GM21619 (cell line): Measurements from ENCODE around the gene SIPA1L3.
"Not testable (repeated sequence)": the region's sequence is repeated elsewhere in the genome, so short reads cannot be mapped to it uniquely, and the experiment has no call there.

Experiments used
- ATAC-seq: cut with Tn5 transposase; IDR thresholded peaks from one replicate; pipeline ENCODE4 v1.9.1; 2021; ENCODE audit not compliant: unreplicated experiment

SIPA1L3 gene

DNA sequence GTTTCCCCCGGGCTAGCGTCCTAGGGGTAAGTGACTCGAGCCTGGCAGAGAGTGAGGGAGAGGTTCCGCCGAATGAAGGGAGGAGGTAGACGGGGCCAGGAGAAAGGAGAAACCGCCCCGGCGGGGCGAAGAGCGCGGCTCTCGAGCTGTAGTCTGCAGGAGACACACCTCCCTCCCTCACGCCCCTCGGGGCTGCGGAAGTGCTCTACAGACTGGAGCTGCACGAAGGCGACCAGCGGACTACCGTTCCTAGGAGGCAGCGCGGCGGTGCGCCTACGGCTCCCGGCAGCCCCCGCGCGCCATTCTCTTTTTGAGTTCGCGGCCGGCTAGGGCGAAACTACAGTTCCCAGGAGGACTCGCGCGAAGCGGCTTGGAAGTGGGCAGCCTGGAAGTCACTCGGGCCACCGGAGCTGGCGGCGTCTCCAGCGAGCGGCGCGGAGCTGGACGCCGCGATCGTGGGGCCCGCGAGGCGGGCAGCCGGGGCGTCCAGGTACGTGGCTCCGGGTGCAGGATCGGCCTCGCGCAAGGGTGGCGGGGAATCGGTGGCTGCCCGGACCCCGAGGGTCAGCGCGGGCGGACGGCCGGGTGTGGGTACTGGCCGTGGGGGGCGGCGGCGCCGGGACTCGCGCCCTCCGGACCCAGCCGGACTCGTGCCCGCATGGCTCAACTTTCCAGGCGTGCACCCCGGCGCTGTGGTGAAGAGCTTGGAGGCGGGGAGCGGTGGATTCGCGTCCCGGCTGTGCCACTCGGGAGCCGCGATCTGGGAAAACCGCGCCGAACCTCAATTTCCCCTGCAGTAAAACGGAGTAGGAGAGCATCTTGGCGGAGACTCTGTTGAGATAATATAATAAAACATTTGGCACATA is at the start of gene SIPA1L3:
TSS of gene SIPA1L3 (plus strand) at position 340 of the 866 bp plus-strand sequence. CDS start 174,358 bp downstream, outside the sequence.
- ATAC-seq, result peak; percentile 76

DNA sequence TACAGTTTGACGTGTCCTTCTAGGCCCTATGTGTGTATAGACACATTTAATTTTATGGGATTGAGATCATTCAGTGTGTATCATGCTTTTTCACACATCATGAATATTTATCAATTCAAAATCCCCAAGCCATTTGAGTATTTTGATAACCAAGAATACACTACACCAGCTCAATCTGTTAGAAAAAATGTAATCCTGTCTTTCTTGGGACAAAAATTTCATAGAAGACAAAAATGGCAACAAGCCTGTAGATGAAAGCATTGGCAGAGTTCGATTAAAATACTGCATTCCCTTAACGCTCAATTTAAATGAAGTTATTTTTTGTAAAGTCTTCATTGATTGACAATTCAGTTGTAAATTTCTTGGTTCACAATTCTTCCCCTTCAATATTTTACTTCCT is 42.5 kb upstream of the SIPA1L3 start:
- no peak for ATAC-seq

GRCh38 chr19:37865930-37866329 is 41.1 kb upstream of the SIPA1L3 start:
- ATAC-seq, result not testable (repeated sequence)

DNA sequence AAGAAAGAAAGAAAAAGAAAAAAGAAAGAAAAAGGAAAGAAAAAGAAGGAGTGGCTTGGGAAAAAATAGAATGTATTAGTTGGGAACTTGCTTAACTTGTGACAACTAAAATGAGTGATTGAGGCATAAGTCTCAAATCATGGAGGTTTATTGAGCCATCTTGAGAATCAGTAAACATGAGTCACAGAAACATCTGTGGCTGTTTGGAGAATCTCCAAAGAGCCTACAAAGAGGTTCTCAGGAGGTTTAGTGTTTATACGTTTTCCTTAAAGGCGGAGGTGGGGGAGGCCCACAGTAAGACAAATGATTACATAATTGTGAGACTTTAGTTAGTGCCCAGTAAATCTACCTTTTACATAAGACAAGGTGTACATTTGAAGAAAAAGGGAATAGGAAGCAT is 39.2 kb upstream of the SIPA1L3 start:
- no peak for ATAC-seq

DNA sequence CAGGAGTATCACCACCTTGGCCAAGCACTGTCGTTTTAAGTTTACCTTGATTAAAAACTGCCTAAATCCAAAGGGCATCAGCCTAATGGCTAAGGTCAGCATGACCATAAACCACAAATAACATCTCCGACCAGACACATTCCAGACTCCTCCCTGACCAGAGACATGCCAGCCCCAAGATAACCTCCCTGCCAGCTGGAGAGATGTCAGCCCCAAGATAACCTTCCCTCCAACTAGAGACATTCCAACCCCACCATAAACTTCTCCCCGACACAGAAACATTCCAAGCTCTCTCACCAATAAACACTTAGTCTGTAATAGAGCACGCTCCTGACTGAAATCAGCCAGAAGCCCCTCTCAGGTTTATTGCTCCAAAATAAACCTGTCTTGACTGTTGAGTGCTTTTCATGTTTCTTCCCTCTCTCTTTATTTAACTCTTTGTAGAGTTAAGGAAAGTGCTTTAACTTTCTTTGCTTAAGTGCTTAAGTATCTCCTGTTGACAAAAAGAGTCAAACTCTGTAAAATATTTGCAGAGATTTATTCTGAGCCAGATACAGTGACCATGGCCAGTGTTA is 37.2 kb upstream of the SIPA1L3 start:
- ATAC-seq, result no peak

GRCh38 chr19:37872383-37872782 is 34.6 kb upstream of the SIPA1L3 start:
- no peak for ATAC-seq

GRCh38 chr19:37874784-37875183 is 32.2 kb upstream of the SIPA1L3 start:
- no peak for ATAC-seq

- no peak for ATAC-seq
These were observed 31.0 kb upstream of the SIPA1L3 start for GRCh38 chr19:37876032-37876431.

- no peak for ATAC-seq
These were observed 29.9 kb upstream of the SIPA1L3 start for GRCh38 chr19:37877147-37877546.

- no peak for ATAC-seq
These were observed 21.6 kb upstream of the SIPA1L3 start for GRCh38 chr19:37885392-37885791.

DNA sequence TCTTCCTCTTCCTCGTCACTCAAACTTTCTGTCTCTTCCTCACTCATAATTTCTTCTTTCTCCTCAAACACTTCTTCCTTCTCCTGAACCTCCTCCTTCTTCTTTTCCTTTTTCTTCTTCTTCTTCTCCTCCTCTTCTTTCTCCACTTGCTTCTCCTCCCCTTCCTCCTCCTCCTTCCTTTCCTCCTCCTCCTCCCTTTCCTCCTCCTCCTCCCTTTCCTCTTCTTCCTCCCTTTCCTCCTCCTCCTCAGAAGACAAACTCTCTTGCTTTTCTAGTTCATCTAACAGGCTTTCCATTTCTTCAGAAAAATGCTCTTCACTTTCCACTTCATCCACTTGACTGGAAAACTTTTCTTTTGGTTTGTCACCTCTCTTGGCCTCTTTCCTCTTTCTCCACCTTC is 20.4 kb upstream of the SIPA1L3 start:
- ATAC-seq, result no peak

DNA sequence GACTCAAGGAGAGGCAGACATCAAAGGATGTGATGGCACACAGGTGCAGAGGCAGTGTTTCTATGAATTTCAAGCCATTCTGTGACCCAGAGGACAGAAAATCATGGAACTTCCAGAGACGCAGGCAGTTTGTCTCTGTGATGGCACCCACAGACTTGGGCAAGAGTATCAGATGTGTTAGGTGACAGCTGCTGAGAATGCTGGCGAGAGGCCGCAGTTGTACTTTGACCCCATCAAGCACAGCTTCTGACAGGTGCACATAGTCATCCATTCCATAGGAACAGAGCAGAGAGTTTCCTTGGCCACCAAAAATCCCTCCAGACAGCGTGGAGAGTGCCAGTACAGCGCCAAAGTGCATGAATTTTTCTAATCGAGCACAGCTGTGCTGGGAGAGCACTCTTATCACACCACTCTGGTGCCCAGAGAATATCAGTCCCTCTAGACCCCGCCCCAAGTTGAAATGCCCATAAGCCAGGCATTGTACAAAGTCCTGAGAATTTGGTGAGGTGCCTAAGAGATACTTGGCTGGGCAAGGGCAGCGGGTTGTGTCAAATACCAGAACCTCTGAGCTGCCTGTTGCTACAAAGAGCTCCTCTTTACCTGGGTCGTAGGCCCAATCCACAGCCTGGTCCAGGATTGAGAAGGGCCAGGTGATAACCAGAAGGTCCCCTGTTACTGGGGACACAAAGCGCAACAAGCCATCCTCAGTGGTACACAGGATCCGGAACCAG is 13.0 kb upstream of the SIPA1L3 start:
- ATAC-seq, result no peak

- ATAC-seq, result no peak
These were observed 10.8 kb upstream of the SIPA1L3 start for GRCh38 chr19:37896180-37896579.

DNA sequence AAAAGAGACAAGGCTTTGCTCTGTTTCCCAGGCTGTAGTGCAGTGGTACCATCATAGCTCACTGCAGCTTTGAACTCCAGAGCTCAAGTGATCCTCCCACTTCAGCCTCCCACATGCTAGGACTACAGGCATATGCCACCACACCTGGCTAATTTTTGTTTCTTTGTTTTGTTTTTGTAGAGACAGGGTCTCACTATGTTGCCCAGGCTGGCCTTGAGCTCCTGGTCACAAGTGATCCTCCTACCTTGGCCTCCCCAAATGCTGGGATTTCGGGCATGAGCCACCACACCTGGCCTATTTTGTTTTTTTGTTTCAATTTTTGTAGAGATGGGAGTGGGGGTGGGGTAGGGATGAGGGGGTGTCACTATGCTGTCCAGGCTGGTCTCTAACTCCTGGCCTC is 7.6 kb upstream of the SIPA1L3 start:
- no peak for ATAC-seq

DNA sequence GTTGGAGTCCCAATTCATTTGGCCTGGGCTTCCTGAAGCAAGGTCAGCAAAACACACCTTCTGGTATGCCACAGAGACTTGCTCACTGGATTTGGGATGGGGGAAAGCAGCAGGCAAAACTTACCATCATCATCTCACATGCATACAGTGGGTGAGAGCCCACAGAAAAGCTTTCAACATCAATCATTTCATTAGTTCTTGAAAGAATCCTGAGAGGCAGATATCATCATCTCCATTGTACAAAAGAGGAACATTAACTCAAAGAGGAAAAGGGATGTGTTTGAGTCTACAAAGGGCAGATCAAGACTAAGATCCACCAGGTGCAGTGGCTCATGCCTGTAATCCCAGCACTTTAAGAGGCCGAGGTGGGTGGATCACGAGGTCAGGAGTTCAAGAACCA is 7.0 kb upstream of the SIPA1L3 start:
- no peak for ATAC-seq

- ATAC-seq, result no peak
These were observed 4.3 kb upstream of the SIPA1L3 start for GRCh38 chr19:37902668-37903067.

DNA sequence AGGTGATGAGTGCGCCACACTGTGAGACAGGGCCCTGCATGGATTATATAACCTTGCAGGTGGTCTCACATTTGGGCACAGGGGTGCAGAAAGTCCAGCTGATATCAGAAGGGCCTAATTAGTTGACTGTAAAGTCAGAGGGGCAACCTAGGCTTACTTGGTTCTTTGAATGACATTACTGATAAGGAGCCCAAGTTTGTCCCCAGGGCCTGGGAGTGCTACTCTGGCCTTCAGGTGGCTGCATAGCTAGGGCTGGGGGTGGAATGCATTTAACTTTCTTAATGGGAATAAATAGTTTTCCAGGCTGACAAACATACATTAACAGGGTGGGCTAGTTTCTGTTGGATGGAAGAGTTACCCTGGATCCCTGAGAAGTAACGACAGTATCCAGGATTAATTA is 3.9 kb upstream of the SIPA1L3 start:
- ATAC-seq, result no peak

DNA sequence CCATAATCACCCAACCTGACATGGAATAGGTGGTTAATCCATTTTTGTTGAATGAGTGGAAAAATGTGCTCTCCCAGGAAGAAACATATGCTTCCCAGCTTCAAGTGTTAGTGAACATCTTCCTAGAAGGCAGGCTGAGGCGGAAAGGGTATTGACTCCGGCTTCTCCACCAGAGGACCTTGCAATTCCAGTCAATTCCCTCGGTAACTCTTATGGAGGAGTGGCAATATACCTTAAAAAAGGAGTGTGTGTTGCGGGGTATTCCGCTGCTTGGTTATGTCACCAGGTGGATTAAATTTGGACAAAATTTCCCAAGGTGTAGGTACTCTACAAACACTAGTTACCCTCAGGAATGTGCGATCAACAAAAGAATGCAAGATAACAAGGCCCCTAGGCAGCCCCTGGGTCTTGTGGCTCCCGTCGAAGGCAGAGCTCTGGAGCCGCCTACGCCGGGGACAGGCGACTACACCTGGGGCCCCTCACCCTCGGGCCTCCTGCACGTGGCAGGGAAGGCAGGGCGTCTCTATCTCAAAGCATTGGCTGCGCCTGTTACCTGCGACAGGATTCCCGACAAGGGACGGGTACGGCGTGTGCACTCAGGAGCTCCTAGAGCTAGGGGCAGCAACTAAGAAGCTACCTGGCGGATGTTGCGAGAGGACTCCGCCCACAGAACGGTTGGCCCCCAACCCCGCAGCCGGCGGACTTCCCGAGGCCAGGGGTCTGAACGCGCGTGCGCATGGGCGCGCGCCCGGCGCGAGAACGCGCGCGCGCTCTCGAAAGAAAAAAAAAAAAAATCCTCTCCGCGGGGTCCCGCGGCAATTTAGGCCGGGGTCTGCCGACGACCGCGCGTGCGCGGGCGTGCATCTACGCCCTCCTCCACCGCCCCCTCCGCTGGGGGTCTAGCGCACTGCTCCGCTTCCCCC is 801 bp upstream of the SIPA1L3 start, which contains the start of gene WDR87:
TSS of gene WDR87 (minus strand) at position 649 of the 923 bp plus-strand sequence. CDS start 8,355 bp downstream, outside the sequence.
- no peak for ATAC-seq

DNA sequence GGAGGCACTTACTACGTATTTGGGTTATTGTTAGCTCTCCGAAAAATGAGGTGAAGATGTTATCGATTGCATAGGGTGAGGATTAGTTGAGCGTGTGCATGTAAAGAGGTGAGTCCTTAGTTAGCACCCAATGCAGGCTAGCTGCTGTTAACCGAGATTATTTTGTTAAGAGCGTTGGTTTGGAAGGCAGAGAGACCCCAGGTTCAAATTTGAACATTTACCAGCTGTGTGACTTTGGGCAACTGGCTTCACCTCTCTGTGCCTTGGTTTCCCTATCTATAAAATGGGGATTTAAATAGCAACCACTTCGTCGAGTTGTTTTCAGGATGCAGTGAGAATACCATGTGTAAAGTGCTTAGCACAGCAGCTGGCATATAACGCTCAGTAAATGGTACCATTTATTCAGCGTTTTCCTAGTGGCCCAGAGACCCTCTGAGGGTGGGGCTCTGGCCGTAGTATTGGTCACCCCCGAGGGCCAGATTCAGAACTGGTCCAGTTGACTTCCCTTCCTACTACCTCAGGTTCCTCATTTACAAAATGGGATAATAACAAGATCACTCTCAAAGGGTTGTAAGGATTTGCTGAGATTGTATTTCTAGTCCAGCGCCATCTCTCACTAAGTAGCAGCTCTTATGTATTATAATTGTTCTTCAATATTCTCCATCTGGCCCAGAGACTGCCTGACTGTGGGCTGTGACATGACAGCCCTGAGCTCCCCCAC is 887 bp downstream of the SIPA1L3 start:
- ATAC-seq, result no peak

- ATAC-seq, result no peak
These were observed 2.7 kb downstream of the SIPA1L3 start for GRCh38 chr19:37909661-37910199.
